Activated CD4-positive, alpha-beta T cell treated with anti-CD3 and anti-CD28 coated beads, Interleukin-2, amount 50 U/mL, for 16 hours (primary cell): ENCODE results near the gene PIEZO1.

Experiments
- DNase-seq: peaks from one replicate; pipeline ENCODE4 v3.0.0-alpha.2; 2020

PIEZO1 gene

DNA sequence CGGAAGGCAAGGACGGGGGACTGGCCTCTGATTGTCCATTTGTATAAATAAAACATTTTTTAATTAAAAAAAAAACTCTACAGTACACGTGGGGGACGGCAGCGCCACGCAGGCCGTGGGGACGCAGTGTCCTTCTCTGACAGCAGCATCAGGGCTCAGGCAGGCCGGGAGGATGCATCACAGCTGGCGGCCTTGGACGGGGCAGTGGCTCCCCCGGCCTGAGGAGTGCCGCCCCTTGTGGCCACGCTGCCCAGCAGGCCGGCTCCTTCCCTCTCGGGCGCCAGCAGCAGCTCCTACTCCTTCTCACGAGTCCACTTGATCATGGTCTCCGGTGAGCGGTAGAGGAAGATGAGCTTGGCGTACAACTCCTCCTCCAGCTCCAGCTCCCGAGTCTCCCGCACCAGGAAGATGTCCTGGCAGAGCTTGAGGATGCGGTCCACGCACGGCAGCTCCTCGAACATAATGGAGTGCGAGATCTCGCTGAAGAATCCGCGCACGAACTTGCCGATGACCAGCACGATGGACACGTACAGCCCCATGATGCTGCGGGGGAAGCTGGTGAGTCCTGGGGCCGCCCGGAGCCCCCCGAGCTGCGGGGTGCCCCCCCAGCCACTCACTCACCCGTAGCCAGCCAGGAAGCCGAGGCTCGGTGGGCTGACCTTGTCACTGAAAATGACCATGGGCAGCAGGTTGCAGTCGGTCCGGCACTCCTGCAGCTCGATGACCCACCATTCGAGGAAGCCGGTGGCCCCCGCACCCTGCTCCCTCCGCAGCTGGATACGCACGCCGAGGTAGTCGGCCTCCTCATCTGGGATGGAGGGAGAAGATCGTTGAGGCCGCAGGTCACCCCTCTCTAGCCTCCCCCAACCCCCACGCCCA, 69.5 kb downstream of the PIEZO1 start:
- no peak for DNase-seq

DNA sequence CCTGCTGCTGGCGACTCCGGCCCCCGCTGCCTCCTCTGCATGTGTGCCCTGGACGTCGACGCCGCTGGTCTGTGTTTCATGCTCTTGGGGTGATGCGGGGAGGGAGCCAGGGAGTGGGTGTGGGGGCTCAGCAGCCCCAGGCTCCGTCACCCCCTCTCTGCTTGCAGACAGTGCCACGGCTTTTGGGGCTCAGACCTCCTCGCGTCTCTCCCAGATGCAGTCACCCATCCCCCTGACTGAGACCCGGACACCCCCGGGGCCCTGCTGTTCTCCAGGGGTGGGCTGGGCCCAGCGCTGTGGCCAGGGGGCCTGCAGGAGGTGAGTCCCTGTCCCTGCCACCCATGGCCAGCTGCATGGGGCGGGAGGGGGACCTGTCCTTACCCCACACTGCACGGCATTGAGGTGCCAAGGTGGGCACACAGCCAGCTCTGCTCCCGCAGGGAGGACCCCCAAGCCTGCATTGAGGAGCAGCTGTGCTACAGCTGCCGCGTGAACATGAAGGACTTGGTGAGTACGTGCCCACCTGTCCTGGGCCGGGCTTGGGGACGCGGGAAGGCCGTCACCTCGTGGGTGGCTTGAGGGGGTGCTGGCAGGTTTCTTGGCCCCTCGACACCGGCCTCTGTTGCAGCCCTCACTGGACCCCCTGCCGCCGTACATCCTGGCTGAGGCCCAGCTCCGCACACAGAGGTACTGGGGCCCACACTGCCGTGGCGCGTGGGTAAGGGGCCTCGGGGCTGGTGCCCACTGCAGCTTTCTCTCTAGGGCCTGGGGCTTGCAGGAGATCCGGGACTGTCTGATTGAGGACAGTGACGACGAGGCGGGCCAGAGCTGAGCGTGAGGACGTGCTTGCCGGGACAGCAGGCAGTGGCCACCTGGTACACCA, 70.4 kb downstream of the PIEZO1 start:
- no peak for DNase-seq

DNA sequence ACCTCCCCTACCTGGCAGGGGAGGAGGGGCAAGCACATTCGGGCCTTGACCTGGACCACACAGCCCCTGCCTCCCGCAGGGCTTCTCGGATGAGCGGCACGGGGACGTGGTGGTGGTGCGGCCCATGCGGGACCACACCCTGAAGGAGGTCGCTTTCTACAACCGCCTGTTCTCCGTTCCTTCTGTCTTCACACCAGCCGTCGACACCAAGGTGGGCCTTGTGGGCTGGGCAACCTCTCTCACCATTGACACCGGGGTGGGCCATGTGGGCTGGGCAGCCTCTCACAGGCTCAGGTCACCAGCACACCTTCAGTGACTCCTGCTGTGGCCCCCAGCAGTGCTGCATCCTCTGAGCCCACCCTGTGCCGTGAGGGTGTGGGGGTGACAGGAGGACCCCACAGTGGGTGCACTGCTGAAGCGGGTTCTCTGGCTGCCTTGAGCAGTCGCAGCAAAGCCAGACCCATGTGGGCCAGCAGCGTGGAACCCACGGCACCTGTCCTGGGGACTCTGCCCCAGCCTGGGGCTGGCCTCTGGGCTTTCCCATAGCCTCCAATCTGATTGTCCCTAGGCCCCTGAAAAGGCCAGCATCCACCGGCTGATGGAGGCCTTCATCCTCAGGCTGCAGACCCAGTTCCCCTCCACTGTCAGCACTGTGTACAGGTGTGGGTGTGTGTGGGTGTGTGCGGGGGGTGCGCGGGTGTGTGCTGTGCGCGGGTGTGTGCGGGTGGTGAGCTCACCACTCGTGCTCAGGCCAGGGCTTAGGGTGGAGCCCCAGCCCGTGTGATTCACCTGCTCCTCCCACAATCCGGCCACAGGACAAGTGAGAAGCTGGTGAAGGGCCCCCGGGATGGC, 71.2 kb downstream of the PIEZO1 start:
- DNase-seq: no peak

DNA sequence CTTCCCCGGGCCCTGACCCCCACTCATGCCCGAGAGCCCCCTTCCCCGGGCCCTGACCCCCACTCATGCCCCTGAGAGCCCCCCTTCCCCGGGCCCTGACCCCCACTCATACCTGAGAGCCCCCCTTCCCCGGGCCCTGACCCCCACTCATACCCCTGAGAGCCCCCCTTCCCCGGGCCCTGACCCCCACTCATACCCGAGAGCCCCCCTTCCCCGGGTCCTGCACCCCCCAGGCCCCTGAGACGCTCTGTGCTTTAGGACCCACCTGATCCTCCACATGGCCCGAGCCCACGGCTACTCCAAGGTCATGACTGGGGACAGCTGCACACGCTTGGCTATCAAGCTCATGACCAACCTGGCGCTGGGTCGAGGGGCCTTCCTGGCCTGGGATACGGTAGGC, 72.0 kb downstream of the PIEZO1 start:
- DNase-seq: no peak

GRCh38 chr16:88712362-88712979, 72.5 kb downstream of the PIEZO1 start:
- no peak for DNase-seq

GRCh38 chr16:88711750-88712340, 73.2 kb downstream of the PIEZO1 start:
- no peak for DNase-seq

- DNase-seq: no peak
Measured at GRCh38 chr16:88710556-88710955, 74.5 kb downstream of the PIEZO1 start.

GRCh38 chr16:88706965-88707826, 77.8 kb downstream of the PIEZO1 start:
- DNase-seq: no peak

DNA sequence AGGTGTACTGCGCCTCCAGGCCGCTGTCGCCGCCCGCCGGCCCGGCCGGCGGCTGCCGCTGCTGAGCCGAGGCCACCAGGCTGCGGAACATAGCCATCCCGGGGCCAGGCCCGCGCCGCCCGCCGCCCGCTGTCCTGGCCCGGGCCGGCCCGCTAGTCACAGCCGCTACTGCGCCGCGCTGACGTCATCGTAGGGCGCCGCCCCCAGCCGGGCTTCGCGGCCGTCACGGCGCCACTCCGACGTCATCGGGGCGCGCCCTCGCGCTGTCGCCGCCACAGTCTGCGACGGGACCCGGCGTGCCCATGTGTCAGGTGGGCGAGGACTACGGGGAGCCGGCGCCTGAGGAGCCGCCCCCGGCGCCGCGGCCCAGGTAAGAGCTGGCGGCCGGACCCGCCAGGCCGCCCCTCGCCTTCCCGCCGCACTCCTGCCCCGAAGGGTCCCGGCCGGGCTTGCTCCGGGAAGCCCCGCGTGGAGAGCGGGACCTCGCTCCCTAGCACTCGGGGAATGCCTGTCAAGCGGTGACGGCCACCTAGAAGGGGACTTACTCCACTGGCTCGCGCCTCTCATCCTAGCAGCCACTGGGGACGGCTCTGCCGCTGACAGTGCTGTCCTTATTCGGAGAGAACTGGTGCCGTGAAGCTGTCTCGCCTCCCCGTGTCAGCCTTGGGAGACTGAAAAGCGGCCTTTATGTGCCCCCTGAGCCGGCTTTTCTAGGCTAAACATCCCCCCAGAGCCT, 78.6 kb downstream of the PIEZO1 start, which contains the start of the genes CTU2 and RNF166:
TSS of gene CTU2 (plus strand) at position 275 of the 736 bp plus-strand sequence. CDS start at position 303, 28 bp downstream.
TSS of gene RNF166 (minus strand) at position 180 of the 736 bp plus-strand sequence. CDS start at position 97, 83 bp downstream.
- peak; percentile 92 for DNase-seq

DNA sequence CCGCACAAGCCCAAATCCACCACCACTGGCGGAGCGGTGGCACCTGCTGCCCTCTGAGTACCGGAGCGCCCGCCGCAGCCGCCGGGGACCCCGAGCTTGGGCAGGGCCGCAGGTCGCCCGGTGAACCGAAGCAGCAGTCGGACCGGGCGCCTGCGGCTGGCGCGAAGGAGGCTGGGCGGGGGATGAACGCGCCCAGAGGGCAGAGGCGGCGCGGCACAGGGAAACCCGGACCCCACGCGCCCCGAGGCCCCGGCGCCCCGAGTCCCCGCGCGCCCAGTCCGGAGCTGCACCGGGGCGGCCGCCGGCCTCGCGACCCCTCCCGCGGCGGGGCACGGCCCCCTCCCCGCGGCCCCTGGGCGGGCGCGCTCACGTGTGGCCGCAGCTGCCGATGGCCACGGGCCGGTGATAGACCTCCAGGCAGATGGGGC, 79.2 kb downstream of the PIEZO1 start:
- no peak for DNase-seq

DNA sequence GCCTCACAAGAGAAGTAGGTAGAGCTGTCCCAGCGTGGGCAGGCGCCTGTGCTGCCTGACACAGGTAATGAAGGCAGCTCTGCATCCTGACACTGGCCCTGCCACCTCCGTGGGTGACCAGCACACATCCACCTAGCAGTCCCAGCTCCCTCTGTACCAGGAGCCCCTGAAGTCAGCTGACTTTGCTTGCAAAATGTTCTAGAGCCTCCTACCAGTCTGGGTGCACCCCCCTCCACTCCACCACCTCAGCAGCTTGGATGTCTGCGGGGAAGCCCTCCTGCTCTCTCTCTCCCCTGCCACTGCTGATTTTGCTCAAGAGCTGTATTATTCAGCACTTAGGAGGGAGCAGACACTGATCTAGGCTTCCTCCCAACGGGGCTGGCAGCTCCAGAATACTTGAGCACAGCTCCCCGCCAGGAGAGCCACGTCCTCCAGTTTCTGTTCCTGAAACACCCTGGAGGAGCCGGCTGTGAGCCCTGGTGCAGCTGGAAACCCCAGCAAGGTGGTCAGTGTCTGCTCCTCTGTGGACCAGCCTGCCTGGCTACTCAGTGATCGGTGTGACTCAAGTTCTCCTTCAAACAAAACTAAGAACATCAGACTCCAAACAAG, 79.8 kb downstream of the PIEZO1 start:
- no peak for DNase-seq

DNA sequence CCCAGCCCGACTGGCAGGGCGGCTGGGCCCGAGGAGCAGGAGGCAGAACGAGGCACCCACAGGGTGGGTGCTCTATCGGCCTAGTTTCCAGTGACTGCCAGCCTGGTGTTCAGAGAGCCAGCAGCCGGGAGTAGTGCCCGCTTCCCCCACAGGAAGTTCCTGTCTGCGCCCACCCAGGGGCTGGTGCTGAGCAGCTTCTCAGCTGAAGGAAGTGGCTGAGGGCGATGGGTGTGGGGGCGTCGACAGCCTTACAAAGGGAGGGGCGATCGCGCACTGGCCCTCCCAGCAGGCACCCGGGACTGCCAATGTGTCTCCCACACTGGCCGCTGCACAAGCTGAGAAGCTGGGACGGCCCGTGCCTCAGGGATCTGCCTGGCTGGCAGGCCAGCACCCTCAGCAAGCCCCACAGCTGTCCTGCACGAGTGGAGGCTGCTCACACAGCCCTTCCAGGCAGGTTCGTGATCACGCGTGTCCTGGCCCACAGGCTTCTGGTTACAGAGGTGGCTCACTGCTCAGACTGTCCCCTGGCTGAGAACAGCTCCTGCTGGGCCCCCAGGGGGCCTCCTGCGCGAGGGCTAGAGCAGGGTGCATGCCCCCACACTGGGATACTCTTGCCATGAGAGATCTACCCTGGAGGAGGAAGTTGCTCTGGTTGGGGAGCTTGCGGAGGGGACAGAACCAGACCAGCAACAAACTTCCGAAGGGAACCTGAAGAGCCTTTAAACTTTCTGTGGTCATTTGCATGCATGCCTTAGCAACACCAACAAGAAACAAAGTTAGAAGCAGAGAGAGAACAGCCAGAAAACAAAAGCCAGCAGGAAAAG, 81.3 kb downstream of the PIEZO1 start:
- peak; percentile 79 for DNase-seq

DNA sequence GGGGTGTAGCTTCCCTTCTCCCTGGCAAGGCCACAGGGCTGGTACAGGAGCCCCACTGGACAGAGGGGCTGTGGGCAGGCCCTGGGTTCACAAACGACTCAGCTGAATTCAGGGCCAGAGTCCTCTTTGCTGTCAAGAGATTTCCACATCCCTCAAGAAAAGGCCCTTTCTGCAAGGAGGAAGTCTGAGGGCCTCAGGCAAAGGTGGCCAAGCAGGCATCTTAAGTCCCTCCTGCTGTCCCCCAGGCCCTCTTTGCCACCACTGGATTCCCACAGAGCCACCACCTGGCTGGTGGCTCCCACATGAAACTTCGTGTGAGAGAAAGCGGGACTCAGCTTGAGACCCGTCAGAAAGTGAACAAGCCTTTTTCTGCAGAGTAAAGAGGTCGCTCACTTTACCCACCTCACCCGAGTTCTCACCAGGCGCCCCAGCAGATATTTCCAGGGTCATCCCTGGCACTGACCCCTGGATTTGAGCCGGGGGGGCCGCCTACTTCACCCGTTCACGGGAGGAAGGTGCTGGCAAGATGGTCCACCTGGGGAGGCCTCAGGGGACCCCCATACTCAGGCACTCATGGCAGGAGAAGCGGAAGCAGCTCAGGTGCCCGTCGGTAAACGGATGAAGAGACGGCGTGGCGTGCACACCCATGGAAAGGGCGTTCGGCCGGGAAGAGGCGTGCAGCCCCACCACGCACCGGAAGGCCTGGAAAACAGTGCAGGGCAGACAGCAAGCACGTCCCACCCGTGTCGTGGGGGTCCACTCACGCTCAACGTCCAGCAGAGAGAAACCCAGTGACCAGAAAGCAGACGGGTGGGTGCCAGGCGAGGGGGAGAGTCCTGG, 82.4 kb downstream of the PIEZO1 start:
- no peak for DNase-seq

- no peak for DNase-seq
Measured at GRCh38 chr16:88701581-88702370, 83.2 kb downstream of the PIEZO1 start.

- peak; percentile 97 for DNase-seq
Measured at GRCh38 chr16:88700636-88701482, 84.2 kb downstream of the PIEZO1 start.

DNA sequence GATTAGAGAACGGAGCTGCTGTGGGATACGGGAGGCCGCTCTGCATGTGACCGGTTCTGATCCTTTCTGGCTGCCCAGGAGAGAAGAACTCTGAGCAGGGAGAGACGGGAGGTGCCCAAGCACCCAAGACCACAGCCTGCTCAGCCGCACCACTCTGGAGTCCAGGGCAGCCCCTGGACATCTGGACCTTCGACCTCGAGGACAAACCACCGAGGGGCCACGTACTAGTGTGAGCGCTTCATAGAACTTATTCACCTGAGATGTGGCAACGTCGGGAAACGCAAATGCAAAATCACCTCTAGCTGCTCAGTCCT, 84.7 kb downstream of the PIEZO1 start:
- DNase-seq: no peak
